GM13977 (cell line): ENCODE data around the gene CRY1.
"Not testable (repeated sequence)": the region's sequence is repeated elsewhere in the genome, so short reads cannot be mapped to it uniquely, and the experiment has no call there.

Experiments used
- DNase-seq: peaks from one replicate; pipeline ENCODE4 v3.0.0; 2012; ENCODE audit warnings: low spot score
- in situ Hi-C: fragments of 300-500 bp; cut with MboI; formaldehyde crosslinking; loops from one replicate; pipeline ENCODE4 v1.12.0; 2022; ENCODE audit warnings: low sequenced_read_pairs, low pct_unique_long_range_greater_than_20kb, mixed read lengths, inconsistent platforms; ENCODE audit not compliant: unreplicated experiment
- TF ChIP-seq, protein P1 (sequence below): IDR thresholded peaks from 2 replicates; pipeline ENCODE4 v1.5.1; 2012; ENCODE audit warnings: mild to moderate bottlenecking, control low read depth; ENCODE audit not compliant: insufficient read depth; ENCODE audit errors: extremely low read depth, missing control alignments

Gene CRY1

GRCh38 chr12:107007411-107007810, 85.9 kb downstream of the CRY1 start:
- TF ChIP-seq, protein P1, sequence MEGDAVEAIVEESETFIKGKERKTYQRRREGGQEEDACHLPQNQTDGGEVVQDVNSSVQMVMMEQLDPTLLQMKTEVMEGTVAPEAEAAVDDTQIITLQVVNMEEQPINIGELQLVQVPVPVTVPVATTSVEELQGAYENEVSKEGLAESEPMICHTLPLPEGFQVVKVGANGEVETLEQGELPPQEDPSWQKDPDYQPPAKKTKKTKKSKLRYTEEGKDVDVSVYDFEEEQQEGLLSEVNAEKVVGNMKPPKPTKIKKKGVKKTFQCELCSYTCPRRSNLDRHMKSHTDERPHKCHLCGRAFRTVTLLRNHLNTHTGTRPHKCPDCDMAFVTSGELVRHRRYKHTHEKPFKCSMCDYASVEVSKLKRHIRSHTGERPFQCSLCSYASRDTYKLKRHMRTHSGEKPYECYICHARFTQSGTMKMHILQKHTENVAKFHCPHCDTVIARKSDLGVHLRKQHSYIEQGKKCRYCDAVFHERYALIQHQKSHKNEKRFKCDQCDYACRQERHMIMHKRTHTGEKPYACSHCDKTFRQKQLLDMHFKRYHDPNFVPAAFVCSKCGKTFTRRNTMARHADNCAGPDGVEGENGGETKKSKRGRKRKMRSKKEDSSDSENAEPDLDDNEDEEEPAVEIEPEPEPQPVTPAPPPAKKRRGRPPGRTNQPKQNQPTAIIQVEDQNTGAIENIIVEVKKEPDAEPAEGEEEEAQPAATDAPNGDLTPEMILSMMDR: no peak
- DNase-seq: no peak
- in situ Hi-C loops: no loop called here

DNA sequence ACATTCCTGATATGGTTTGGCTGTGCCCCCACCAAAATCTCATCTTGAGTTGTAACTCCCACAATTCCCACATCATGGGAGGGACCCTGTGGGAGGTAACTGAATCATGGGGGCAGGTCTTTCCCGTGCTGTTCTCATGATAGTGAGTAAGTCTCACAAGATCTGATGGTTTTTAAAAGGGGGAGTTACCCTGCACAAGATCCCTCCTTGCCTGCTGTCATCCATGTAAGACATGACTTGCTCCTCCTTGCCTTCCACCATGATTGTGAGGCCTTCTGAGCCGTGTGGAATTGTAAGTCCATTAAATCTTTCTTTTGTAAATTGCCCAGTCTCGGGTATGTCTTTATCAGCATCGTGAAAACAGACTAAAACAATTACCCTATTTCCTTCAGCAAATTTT, 90.7 kb downstream of the CRY1 start:
- in situ Hi-C loops, DNase-seq: not testable (repeated sequence)

- DNase-seq: no peak
- in situ Hi-C loops: no loop called here
- TF ChIP-seq, protein P1: no peak
These were observed 93.9 kb downstream of the CRY1 start for GRCh38 chr12:106999446-106999845.

GRCh38 chr12:106997916-106998315, 95.4 kb downstream of the CRY1 start:
- TF ChIP-seq, protein P1: no peak
- no peak for DNase-seq
- in situ Hi-C loops: no loop called here

DNA sequence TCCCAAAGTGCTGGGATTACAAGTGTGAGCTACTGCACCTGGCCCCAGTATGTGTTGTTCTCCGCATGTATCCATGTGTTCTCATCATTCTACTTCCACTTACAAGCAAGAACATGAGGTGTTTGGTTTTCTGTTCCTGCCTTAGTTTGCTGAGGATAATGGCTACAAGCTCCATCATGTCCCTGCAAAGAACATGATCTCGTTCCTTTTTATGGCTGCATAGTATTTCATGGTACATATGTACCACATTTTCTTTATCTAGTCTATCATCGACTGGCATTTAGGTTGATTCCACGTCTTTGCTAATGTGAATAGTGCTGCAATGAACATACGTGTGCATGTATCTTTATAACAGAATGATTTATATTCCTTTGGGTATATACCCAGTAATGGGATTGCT, 97.2 kb downstream of the CRY1 start:
- in situ Hi-C loops, DNase-seq: not testable (repeated sequence)

DNA sequence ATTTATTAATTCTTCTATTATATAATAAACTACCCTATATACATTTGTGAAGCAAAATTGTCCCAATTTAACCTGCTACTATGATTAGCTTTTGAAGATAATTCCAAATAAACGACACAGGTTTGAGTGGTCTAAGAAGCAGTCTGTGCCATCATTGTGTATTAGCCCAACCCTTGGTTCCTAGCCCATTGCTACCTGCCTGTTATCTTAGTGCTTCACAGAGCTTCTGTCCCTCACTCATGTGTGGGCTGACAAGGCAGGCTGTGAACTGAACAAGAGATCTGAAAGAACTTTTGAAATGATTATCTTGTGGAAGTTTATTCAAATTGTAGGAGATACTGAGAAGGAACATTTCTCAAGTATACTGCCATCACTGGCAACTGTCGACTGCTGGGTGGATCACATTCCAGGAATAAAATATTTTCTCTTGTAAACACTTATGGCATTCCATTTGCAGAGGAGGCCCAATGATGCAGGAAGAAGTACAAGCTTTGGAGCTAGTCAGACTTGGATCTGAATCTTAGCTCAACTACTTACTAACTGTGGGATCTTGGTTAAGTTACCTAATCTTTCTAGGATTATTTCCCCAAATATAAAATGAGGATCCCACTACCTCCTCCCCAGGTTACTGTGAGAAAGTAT, 98.6 kb downstream of the CRY1 start:
- DNase-seq: no peak
- TF ChIP-seq, protein P1: no peak
- in situ Hi-C loops: no loop called here

- no peak for DNase-seq
- TF ChIP-seq, protein P1: no peak
- in situ Hi-C loops: no loop called here
These were observed 105.5 kb downstream of the CRY1 start for GRCh38 chr12:106987846-106988245.
